Stimulated activated CD8-positive, alpha-beta memory T cell treated with anti-CD3 and anti-CD28 coated beads, Interleukin-7, amount 100 ng/mL, for 1 hour (primary cell): ENCODE results near the gene PLCH2.

Source experiments
- DNase-seq, 2 donors: peaks; one replicate each; pipeline ENCODE4 v3.0.0-alpha.2; 2020; ENCODE audit warnings: low read depth in 2 of 2

PLCH2 gene

DNA sequence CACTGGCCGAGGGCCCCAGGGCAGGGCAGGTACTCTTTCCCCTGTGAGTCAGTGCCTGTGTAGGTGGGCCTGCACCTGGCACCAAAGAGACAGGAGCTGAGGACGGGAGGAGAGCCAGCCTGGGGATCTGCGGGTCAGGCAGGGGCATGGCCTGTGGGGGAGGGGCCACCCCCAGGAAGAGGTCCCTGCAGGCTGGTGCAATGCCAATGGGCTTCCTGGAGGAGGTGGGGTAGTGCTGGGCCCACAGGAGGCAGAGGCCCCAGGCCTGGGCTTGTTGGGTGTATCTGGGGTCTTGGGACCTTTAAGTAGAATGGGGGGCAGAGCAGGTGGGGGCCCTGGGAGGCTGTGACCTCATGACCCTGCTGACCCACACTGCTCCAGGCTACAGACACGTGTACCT lies 23.2 kb downstream of the PLCH2 start:
- DNase-seq = no peak

DNA sequence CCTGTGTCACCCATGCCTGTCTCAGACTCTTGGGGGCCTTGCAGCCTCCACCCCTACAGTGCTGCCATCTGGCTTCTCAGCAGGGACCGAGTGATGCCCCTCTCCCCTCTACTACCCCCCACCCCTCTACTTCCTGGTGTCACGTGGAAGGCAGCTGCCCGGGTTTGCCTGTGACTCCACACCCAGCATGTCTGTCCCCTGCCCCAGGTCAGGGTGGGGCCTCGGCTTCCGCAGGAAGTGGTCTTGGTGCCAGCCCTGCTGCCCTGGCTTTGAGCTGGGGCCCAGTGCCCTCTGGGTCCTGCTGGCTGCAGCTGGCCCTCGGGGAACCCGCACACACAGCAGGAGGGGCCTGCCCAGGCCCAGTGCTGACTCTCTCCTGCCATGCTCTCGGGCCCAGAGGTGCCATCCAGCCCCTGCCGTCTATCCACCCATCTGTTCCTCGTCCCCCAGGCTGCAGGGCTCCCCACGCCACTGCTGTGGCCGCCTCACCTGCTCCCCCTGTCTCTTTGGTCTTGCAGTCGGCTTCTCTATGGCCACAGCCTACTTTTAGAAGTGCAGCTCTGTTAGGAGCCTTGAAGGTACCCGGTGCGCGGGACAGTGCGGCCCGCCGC lies 24.0 kb downstream of the PLCH2 start:
- DNase-seq = no peak

DNA sequence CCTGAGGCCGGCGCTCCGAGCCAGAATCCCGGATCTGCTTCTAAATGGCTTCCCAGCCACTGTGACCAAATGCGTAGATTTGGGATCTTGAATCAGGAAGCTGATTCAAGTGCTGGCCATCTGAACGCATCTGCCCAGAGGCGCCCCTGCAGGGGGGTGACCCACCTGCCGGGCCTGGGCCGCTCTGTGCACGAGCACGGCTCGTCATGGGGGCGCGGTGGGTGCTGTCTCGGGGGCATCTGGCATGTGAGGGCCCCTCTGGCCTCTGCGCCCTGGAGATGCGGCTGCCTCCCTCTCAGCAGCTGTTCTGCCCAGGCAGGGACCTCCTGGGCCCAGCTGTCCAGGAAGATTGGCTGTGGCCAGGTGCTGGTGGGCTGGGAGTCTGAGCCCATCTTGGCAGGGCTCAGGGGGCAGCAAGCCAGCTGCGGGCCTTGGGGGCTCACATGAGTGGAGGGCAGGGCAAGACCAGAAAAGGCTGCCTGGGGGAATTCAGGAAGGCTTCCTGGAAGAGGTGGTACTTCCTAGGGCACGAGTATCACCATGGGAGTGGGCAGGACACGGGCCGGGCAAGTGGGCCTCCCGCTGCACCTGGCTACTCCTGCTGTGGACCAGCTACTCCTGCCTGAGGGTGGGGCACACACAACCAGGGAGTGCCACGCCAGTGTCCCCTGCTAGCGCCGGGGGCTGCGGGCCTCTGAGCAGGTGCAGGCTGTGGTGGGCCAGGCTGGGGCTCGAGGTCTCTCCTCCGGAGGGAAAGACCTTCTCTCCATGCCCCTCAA lies 25.1 kb downstream of the PLCH2 start:
- DNase-seq = no peak

DNA sequence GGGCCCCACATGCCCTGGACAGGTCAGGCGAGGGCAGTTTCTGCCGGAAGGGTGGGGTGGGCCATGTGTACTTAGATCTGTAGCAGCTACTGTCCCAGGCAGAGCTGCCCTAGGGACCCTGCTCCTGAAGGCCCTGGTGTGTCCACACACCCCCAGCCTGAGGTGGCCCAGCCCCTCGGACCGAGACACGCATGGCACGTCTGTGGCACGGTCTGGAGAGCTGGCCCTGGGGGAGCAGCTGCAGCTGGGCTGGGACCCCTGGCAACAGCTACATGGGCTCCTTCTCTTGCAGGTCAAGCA lies 25.7 kb downstream of the PLCH2 start:
- no peak for DNase-seq

DNA sequence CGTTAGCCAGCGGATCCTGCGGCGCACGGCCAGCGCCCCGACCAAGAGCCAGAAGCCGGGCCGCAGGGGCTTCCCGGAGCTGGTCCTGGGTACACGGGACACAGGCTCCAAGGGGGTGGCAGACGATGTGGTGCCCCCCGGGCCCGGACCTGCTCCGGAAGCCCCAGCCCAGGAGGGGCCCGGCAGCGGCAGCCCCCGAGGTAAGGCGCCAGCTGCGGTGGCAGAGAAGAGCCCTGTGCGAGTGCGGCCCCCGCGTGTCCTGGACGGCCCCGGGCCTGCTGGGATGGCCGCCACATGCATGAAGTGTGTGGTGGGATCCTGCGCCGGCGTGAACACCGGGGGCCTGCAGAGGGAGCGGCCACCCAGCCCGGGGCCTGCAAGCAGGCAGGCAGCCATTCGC lies 26.1 kb downstream of the PLCH2 start:
- no peak for DNase-seq

DNA sequence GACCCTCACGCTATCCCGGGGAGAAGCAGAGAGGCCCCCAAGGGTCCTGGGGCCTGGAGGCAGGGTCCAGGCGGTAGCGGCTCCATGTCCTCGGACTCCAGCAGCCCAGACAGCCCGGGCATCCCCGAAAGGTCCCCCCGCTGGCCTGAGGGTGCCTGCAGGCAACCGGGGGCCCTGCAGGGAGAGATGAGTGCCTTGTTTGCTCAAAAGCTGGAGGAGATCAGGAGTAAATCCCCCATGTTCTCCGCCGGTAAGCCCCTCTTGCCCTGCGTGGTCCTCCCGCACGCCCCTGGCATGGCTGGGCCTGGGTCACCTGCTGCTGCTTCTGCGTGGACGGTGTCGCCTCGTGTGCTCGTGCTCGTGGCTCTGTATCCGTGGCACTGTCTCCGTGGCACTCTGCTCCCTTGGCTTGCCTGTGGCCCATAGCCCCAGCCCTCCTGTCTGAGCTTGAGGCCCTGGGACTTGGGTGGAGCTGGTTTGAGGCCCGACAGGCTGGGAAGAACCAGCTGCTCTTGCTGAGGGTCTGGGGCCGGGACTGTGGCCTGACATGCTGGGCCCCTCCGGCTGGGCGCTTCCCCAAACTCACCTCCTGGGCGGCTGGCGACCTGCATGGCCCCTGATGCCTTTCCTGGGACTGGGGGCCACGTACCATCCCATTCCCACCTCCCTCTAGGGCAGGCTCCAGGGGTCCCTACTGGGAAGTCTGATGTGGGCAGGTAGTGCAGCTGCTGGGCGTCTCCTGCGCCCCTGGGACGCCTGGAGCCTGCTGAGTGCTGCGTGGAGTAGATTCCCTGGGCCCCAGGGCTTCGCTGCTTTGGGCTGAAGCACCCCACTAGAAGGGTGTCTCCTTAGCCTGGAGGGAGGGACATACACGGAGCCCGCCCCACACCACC lies 26.8 kb downstream of the PLCH2 start:
- no peak for DNase-seq

DNA sequence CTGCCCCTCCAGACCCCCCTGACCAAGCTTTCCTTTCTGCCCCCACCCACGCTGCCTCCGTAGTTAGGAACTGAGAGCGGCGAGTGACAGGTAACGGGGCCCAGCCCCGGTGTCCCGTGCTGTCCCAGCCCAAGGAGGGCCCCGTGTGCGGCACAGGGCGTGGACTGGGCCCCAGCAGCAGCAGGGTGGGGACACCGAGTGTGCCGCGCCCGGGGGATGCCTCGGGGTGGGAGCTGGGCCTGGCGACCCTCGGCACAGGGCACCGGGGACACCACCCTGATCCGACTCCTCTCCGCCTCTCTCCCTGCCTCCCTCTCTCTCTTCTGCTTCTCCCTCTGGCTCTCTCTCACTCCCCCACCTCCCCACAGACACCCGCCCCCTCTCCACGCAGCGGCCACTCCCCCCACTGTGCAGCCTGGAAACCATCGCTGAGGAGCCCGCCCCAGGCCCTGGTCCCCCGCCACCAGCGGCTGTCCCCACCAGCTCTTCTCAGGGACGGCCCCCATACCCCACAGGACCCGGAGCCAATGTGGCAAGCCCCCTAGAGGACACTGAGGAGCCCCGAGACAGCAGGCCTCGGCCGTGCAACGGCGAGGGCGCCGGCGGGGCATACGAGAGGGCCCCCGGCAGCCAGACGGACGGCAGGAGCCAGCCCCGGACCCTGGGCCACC lies 27.6 kb downstream of the PLCH2 start:
- DNase-seq = no peak

DNA sequence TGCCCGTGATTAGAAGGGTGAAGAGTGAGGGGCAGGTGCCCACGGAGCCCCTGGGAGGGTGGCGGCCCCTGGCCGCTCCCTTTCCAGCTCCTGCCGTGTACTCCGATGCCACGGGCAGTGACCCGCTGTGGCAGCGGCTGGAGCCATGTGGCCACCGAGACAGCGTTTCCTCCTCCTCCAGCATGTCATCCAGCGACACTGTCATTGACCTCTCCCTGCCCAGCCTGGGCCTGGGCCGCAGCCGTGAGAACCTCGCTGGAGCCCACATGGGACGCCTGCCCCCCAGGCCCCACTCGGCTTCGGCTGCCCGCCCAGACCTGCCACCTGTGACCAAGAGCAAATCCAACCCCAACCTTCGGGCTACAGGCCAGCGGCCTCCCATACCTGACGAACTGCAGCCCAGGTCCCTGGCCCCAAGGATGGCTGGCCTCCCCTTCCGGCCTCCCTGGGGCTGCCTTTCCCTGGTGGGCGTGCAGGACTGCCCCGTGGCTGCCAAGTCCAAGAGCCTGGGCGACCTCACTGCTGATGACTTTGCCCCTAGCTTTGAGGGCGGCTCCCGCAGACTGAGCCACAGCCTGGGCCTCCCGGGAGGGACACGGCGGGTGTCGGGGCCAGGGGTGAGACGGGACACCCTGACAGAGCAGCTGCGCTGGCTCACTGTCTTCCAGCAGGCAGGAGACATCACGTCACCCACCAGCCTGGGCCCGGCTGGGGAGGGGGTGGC lies 28.3 kb downstream of the PLCH2 start:
- no peak for DNase-seq

DNA sequence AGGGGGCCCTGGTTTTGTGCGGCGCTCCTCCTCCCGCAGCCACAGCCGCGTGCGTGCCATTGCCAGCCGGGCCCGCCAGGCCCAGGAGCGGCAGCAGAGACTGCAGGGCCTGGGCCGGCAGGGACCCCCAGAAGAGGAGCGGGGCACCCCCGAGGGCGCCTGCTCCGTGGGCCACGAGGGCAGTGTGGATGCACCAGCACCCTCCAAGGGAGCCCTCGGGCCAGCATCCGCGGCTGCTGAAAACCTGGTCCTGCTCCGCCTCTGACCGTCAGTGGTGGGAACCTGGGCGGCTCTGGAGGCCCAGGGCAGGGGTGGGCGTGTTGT lies 28.8 kb downstream of the PLCH2 start:
- no peak for DNase-seq

DNA sequence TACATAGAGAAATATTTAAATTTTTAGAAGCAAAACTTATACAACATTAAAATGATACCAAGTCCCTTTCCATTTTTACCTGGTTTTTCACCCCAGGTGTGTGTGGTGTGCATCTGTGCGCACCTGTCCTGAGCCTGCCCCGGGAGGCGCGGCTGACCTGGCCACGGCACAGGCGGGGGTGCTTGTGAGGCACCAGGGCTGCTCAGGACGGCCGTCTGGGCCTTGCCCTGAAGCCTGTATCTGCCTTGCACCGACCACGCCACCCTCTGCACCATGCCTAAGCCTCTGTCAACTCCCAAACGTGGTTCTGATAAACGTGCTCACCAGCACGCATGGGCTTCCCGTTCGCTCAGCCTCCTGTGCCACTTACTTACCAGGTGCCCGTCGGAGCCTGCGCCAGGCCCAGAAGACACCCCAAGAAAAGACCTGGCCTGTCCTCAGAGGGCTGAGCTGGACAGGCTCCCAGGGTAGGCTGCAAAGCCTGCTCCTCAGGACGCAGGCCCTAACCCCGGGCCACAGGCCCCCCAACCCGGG lies 29.4 kb downstream of the PLCH2 start:
- DNase-seq = no peak

DNA sequence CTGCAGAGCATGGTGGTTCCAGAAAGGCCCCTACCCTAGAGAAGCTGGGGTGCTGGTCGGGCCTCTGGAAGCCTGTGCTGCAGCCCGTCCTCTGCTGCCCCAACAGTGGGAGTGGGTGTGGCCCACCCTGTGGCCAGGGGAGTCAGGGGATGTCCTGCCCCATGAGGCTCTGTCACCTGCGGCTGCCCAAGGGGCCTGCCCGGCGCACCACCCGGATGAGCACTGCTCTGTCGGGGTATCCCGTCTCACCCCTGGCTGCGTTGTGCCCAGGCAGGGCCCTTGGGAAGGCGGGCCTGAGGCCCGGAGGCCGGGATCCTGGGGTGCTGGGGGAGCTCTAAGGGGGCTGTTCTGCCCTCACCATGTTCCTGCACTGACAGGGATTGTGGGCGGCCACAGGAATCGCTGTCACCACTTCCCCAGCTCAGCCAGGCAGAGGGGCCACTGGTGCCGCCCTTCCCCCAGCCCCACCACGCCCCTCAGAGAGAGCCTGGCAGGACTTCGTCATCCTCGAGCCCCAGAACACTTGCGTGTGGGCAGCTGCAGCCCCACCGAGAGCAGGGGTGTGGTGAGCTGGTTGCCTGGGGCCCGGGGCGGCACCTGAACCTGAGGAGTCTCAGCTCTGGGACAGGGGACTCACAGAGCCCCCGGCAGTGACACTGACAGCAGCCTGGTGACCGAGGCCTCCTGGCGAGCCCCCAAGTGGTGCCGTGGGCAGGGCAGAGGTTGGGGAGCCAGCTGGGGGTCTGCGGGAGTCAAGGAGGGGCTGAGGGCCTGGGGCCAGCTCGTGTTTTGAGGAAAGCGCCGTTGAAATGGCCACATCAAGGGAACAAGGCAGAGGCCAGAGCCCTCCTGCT lies 30.1 kb downstream of the PLCH2 start:
- DNase-seq = no peak

DNA sequence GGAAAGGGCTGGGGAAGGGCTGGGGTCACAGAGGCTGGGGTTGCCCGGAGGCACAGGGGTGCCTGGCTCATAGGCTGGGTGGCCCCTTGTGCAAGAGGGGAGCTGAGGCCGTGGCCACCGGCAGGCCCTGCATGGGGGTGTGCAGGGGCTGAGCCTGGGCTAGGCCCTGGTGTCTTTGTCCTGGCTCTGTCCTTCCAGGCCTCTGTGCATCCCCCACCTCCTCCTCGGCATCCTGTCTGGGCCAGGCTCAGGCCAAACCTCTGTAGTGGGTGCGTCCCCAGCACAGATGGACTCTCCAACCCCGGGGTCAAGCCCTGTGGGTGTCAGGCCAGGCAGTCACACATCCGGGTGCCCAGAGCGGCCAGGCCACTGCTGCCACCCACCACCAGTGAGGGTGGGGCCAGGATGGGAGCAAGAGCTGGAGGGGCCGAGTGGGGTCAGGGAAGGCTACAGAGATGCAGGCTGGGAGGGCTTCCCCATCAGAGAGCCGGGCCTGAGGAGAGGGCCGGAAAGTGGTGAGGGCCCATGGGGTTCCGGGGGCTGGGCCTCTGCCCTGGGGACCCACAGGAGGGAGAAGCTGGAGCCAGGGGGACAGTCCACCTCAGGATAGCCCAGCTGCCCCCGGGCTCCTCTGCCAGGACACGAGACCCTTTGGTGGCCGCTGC lies 30.9 kb downstream of the PLCH2 start:
- no peak for DNase-seq

DNA sequence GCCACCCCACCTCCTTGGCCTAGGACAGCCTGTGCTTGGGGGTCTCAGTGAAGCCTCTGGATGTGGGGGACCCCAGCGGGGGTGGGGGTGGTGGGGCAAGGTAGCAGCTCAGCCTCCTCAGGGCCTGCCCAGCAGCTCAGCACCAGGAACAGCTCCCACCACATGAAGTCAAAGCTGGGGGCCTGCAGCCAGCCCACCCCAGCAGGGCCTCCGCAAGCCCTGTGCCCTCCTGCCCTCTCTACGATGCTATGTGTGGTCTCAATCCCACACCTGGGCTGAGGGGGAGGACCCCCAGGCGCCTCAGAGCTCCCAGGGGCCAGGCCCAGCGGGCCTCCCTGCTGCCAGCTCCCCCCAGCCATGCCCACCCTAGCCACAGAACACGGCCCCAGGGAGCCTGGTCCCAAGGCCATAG lies 31.7 kb downstream of the PLCH2 start:
- DNase-seq = no peak

DNA sequence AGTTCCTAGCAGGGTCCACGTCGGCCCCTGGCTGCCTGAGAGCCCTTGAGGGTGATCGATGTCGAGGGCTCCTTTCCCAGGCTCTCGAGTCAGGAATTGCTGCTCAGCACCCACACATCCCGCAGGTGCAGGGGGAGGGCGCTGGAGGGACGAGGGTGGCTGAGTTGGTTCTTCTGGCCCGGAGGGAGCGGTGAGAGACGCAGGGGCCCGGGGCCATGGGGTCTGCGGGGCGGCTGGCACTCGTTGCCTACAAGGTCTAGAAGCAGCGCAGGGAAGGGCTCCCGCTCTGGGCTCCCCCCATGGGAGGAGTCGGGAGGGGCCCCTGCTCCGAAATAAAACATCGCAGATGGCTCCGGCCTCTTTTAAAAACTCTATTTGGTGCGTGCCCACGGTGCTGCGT lies 32.1 kb downstream of the PLCH2 start:
- no peak for DNase-seq

DNA sequence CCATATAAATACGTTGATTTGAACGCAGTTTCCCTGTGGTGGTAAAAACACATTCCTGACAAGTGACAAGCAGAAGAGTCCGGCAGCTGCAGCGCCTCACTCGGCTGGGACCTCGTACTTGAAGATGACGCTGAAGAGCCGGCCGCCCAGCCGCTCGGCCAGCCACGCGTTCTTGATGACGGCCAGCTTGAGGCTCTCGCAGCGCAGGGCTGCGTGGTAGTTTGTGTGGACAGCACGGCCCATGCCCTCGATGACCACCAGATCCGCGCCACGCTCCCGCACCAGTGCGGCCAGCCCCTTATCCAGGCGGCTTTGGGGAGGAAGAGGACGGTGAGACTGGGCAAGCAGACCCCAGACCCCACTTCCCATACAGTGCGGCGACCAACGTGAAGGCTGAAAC lies 32.7 kb downstream of the PLCH2 start:
- DNase-seq = no peak

DNA sequence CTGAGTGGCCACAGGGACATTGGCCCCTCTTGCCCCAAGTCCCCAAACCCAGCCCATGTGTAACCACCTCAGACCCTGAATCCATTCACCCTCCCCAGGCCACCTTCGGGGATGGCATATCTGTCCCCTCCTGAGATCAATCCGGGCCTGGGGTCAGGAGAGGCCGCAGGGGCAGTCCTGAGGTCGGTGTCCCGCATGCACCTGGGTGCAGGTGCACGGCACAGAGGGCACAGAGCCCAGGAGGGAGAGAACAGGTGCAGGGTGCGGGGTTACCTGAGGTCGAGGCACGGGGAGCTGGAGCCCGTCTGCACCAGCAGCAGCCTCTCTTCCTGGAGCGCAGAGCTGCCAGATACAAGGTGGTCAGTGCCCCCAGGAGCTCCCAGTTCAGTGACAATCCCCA lies 33.5 kb downstream of the PLCH2 start:
- DNase-seq = no peak

DNA sequence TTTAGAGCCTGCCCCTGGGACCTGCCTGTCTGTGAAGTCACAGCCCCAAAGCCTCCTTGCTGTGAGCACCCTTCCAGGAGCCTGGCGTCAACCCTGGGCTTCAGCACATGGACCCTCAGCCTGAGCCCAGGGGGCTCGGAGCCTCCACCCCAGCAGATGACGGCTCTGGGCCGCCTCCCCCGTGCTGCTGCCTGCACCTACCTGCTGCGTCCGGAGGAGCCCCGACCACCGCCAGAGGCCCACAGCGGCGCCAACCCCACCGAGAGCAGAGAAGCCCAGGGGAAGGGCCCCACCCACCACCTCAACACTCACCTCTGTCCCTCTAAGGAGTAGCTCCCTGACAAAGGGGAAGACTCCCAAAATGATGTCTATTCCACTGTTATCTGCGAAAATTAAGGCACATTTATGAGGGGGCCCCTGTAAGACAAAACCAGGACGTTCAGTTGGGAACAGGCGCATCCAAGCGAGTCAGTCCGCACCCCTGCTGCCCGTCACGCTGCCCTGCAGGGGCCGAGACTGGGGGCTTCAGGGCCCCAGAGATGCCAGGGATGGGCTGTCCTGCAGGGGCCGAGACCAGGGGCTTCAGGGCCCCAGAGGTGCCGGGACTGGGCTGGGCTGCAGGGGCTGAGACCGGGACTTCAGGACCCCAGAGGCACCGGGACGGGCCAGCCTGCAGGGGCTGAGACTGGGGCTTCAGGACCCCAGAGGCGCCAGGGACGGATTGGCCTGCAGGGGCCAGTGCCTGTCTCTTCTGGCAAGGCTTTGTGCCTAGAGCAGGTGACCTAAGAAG lies 34.5 kb downstream of the PLCH2 start:
- DNase-seq = no peak

DNA sequence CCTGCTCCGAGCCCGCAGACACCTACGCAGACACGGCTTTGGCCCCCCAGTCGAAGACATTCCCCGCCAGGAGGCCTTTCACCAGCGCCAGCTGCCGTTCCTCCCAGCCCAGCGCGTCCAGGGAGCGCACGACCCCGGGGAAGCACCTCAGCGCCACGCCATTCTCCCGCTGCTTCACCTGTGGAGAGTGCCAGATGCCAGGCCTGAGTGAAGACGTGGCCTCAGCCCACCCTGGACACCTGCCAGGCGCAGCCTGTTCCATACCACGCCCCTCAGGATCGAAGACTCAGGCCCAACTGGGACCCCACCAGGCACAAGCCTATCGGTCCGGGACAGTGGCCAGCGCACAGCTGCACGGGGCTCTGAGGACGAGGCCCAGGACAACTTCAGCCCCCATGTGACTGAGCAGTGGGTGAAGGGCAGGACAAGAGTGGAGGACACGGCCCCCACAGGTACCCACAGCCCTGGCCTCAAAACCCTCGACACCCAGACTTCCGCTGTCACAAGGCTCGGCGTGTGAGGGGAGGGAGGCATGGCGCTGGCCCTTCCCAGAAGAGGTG lies 36.9 kb downstream of the PLCH2 start:
- no peak for DNase-seq
